ENCODE data around the gene OR2A42.
"Not testable (repeated sequence)": the region's sequence is repeated elsewhere in the genome, so short reads cannot be mapped to it uniquely, and the experiment has no call there.

- not testable (repeated sequence) for TF ChIP-seq POLR2A (IDR thresholded peaks at IDR 0.05; ENCODE audit: low read depth, low read length); POLR2AphosphoS5 (IDR thresholded peaks at IDR 0.05; ENCODE audit: low read depth, low read length); POU2F2 (IDR thresholded peaks at IDR 0.05; ENCODE audit: low read depth, low read length); SPI1 (IDR thresholded peaks at IDR 0.05; ENCODE audit: low read depth, low read length); TAF1 (IDR thresholded peaks at IDR 0.05; ENCODE audit: low read depth, low read length); PAX5 (IDR thresholded peaks at IDR 0.05; ENCODE audit: insufficient read depth, low read length, severe bottlenecking)
Observed at GRCh38 chr7:144201978-144202377, 37.4 kb downstream of the OR2A42 start.
